K562 (cell line): ENCODE data around the gene SNRNP70. TPM values are rescaled to one million over a fixed set of nuclear protein-coding genes. Genes with fewer than 3 reads are reported as not detected.

Experiments
- ARID4B ChIP-seq: sonication (generic); formaldehyde crosslinking; IDR thresholded peaks from 2 replicates; pipeline ENCODE4 v1.8.0; 2022; ENCODE audit warnings: mild to moderate bottlenecking, missing genetic modification reagents
- C11orf30 ChIP-seq: fragments of 450-650 bp; IDR thresholded peaks from 2 replicates; pipeline ENCODE4 v1.6.1; 2016; ENCODE audit warnings: low read depth, mild to moderate bottlenecking
- JUN ChIP-seq, 2 experiments: sonication (generic) in 1 of 2; formaldehyde crosslinking in 1 of 2; IDR thresholded peaks; 2 replicates each; pipeline versions ENCODE4 v1.6.1 to v1.8.0; 2012 to 2022; ENCODE audit warnings: borderline replicate concordance in 2 of 2, mild to moderate bottlenecking in 2 of 2, improper control_type of control experiment in 1 of 2, low read depth in 1 of 2, low read length in 1 of 2, missing genetic modification reagents in 1 of 2
- NFE2 ChIP-seq: IDR thresholded peaks from 2 replicates; pipeline ENCODE4 v1.6.1; 2014; ENCODE audit warnings: antibody characterized with exemption, low read depth
- PHB ChIP-seq: fragments of 250-450 bp; sonication (Bioruptor Pico); IDR thresholded peaks from 2 replicates; pipeline ENCODE4 v1.5.0; 2021
- TCF3 ChIP-seq: sonication (generic); formaldehyde crosslinking; IDR thresholded peaks from 2 replicates; pipeline ENCODE4 v1.4.0; 2020; ENCODE audit warnings: mild to moderate bottlenecking, missing genetic modification reagents
- TEAD4 ChIP-seq, 2 experiments: sonication (generic) in 1 of 2; formaldehyde crosslinking in 1 of 2; IDR thresholded peaks; 2 replicates each; pipeline versions ENCODE4 v1.6.1 to v1.8.0; 2012 to 2022; ENCODE audit warnings: borderline replicate concordance in 1 of 2, inconsistent platforms in 1 of 2, low read length in 1 of 2, mild to moderate bottlenecking in 1 of 2, missing genetic modification reagents in 1 of 2
- polyA plus RNA-seq, 8 experiments: library from polyadenylated mRNA; depleted of rRNA in 4 of 8; stranded (reverse) in 5 of 8; unstranded in 3 of 8; fragments of >200 nt; fragmentation: Nextera tagmentation in 2 of 8; fragmentation: Illumina TruSeq in 1 of 8; extraction: Ambion mirVana in 2 of 8; extraction: Trizol in 1 of 8; gene quantifications; 2 replicates each; pipeline versions ENCODE4 v1.2.1 to v1.2.3, GENCODE V29; 2011 to 2014; ENCODE audit warnings: inconsistent platforms in 1 of 8, missing spikeins in 1 of 8
- total RNA-seq, 7 experiments: library from RNA; depleted of rRNA in 6 of 7; stranded (reverse); fragments of >200 nt in 6 of 7; fragmentation: Illumina TruSeq in 2 of 7; extraction: Trizol in 2 of 7; gene quantifications; 2 replicates each; pipeline versions ENCODE4 v1.2.1 to v1.2.3, GENCODE V29; 2011 to 2021; ENCODE audit warnings: low replicate concordance in 1 of 7
- TF ChIP-seq, protein P1 (sequence below): fragments of 450-650 bp; IDR thresholded peaks from 2 replicates; pipeline ENCODE4 v1.6.1; 2016; ENCODE audit warnings: mild to moderate bottlenecking, moderate library complexity

SNRNP70 gene
- total and polyA plus RNA-seq, 9 of the 15 experiments (the other 6 are each of a cell fraction or from before 2014, with no cell fraction given): 2.8 to 496 (median 136) TPM

DNA sequence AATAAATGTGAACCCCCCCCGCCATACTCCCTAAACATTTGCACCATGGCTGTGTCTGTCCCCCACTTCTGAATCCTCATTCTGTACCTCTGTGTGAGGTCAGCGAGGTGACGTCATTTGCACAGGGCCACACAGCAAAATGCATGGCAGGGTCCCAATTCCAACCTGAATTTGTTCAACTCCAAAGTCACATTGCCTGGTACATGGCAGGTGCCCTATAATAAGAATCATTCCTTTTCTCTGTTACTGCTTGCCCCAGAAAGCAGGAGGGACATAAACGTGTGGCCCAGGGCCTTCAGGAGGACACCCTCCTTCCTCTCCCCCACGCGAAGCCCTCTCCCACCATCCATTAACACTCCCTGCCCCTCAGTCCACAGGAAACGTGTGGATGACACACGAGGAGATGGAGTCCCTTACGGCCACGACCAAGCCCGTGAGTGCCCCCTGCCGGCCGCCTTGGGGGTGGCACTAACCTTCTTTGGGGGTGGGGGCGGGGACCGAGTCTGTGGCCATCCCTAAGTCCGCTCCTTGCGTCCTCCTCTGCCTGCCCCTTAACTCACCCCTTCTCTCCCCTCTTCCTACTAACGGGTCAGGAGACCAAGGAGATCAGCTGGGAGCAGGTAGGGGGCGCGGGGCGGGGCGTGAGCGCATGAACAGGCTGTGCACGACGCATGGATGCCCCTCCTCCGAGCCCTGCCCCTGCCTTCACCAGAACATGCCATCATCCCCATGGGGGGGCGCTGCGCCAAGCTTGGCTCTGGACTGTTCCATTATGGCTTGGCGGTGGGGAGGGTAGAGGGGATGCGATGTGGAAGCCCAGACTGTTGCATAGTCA lies 60.5 kb downstream of the SNRNP70 start (continued):
- TF ChIP-seq, protein P1, sequence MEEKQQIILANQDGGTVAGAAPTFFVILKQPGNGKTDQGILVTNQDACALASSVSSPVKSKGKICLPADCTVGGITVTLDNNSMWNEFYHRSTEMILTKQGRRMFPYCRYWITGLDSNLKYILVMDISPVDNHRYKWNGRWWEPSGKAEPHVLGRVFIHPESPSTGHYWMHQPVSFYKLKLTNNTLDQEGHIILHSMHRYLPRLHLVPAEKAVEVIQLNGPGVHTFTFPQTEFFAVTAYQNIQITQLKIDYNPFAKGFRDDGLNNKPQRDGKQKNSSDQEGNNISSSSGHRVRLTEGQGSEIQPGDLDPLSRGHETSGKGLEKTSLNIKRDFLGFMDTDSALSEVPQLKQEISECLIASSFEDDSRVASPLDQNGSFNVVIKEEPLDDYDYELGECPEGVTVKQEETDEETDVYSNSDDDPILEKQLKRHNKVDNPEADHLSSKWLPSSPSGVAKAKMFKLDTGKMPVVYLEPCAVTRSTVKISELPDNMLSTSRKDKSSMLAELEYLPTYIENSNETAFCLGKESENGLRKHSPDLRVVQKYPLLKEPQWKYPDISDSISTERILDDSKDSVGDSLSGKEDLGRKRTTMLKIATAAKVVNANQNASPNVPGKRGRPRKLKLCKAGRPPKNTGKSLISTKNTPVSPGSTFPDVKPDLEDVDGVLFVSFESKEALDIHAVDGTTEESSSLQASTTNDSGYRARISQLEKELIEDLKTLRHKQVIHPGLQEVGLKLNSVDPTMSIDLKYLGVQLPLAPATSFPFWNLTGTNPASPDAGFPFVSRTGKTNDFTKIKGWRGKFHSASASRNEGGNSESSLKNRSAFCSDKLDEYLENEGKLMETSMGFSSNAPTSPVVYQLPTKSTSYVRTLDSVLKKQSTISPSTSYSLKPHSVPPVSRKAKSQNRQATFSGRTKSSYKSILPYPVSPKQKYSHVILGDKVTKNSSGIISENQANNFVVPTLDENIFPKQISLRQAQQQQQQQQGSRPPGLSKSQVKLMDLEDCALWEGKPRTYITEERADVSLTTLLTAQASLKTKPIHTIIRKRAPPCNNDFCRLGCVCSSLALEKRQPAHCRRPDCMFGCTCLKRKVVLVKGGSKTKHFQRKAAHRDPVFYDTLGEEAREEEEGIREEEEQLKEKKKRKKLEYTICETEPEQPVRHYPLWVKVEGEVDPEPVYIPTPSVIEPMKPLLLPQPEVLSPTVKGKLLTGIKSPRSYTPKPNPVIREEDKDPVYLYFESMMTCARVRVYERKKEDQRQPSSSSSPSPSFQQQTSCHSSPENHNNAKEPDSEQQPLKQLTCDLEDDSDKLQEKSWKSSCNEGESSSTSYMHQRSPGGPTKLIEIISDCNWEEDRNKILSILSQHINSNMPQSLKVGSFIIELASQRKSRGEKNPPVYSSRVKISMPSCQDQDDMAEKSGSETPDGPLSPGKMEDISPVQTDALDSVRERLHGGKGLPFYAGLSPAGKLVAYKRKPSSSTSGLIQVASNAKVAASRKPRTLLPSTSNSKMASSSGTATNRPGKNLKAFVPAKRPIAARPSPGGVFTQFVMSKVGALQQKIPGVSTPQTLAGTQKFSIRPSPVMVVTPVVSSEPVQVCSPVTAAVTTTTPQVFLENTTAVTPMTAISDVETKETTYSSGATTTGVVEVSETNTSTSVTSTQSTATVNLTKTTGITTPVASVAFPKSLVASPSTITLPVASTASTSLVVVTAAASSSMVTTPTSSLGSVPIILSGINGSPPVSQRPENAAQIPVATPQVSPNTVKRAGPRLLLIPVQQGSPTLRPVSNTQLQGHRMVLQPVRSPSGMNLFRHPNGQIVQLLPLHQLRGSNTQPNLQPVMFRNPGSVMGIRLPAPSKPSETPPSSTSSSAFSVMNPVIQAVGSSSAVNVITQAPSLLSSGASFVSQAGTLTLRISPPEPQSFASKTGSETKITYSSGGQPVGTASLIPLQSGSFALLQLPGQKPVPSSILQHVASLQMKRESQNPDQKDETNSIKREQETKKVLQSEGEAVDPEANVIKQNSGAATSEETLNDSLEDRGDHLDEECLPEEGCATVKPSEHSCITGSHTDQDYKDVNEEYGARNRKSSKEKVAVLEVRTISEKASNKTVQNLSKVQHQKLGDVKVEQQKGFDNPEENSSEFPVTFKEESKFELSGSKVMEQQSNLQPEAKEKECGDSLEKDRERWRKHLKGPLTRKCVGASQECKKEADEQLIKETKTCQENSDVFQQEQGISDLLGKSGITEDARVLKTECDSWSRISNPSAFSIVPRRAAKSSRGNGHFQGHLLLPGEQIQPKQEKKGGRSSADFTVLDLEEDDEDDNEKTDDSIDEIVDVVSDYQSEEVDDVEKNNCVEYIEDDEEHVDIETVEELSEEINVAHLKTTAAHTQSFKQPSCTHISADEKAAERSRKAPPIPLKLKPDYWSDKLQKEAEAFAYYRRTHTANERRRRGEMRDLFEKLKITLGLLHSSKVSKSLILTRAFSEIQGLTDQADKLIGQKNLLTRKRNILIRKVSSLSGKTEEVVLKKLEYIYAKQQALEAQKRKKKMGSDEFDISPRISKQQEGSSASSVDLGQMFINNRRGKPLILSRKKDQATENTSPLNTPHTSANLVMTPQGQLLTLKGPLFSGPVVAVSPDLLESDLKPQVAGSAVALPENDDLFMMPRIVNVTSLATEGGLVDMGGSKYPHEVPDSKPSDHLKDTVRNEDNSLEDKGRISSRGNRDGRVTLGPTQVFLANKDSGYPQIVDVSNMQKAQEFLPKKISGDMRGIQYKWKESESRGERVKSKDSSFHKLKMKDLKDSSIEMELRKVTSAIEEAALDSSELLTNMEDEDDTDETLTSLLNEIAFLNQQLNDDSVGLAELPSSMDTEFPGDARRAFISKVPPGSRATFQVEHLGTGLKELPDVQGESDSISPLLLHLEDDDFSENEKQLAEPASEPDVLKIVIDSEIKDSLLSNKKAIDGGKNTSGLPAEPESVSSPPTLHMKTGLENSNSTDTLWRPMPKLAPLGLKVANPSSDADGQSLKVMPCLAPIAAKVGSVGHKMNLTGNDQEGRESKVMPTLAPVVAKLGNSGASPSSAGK: peak; percentile 55; the same call in 1 of the 2 replicates
- TF ChIP-seq C11orf30 (peak; percentile 33; the same call in 1 of the 2 replicates), PHB (CRISPR knock-in tag) (no peak), NFE2 (0 out of 2 replicates have a peak, but pooled peaks have one; percentile 1), JUN (IDR thresholded peaks at IDR 0.05; ENCODE audit: borderline replicate concordance, low read depth, low read length) (peak; percentile 34; the same call in 1 of the 2 replicates), JUN (CRISPR knock-in tag; IDR thresholded peaks at IDR 0.05; ENCODE audit: borderline replicate concordance) (no peak), TEAD4 (IDR thresholded peaks at IDR 0.05; ENCODE audit: low read length) (peak; percentile 31), TEAD4 (CRISPR knock-in tag; IDR thresholded peaks at IDR 0.05; ENCODE audit: borderline replicate concordance) (no peak), ARID4B (CRISPR knock-in tag) (peak; percentile 64; the same call in 1 of the 2 replicates), TCF3 (0 out of 2 replicates have a peak, but pooled peaks have one; percentile 29)
